ENCODE data around the gene TSPAN4.

TSPAN4 gene

GRCh38 chr11:815675-816432 is 26.8 kb upstream of the TSPAN4 start:
- Mint-ChIP-seq H3K9me3 (no peaks in the 10 kb centered on the region), H3K4me3 (no peak overlapping the region), H3K27ac (no peak overlapping the region), H3K36me3 (peaks cover 58% of the 10 kb centered on the region), H3K4me1 (peaks cover 29% of the 10 kb centered on the region)
- ATAC-seq, result no peak
- DNase-seq (ENCODE audit: low spot score in 2 of 2), result no peak

GRCh38 chr11:816433-816779 is 26.2 kb upstream of the TSPAN4 start:
- H3K4me1 Mint-ChIP-seq, result peaks cover 28% of the 10 kb centered on the region
- H3K27ac Mint-ChIP-seq, result no peak overlapping the region
- peaks cover 57% of the 10 kb centered on the region for H3K36me3 Mint-ChIP-seq
- H3K9me3 Mint-ChIP-seq, result no peaks in the 10 kb centered on the region
- H3K4me3 Mint-ChIP-seq, result no peak overlapping the region
- DNase-seq (ENCODE audit: low spot score in 2 of 2) (no peak), ATAC-seq (no peak)

GRCh38 chr11:818396-819128 is 24.1 kb upstream of the TSPAN4 start, which contains the start of gene PNPLA2:
TSS of gene PNPLA2 (plus strand) at chr11:818914. CDS start at chr11:819719, 805 bp downstream.
- Mint-ChIP-seq H3K4me3 (peak within 1 kb of the TSS; percentile 76), H3K9me3 (no peaks in the 10 kb centered on the region), H3K36me3 (peaks cover 51% of the 10 kb centered on the region), H3K4me1 (peaks cover 13% of the 10 kb centered on the region), H3K27ac (peak within 1 kb of the TSS; percentile 83)
- no peak for DNase-seq (ENCODE audit: low spot score in 2 of 2)
- no peak for ATAC-seq

DNA sequence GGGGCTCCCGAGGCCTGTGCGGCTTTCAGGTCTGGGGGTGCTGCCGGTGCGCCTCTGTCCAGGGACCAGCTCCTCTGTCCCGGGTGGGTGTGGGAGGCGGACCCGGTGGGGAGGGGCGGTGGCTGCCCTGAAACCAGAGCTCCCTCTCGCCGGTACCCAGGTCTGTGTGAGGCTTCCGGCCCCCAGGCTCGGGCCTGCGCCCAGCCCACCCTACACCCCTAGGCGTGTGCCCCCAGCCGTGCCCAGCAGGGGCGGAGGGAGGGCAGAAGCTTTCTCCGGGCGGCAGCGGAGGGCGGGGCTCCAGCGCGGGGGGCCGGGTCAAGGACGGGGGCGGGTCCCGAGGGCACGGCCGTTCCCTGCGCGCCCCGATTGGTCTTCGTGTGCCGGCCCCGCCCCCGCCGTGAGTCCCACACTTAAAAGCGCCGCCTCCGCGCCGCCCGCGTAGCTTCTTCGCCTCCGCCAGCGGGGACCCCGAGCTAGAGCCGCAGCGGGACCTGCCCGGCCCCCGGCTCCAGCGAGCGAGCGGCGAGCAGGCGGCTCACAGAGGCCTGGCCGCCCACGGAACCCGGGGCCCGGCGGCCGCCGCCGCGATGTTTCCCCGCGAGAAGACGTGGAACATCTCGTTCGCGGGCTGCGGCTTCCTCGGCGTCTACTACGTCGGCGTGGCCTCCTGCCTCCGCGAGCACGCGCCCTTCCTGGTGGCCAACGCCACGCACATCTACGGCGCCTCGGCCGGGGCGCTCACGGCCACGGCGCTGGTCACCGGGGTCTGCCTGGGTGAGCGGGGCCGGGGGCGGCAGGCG is 23.3 kb upstream of the TSPAN4 start:
- Mint-ChIP-seq H3K4me1 (peaks cover 13% of the 10 kb centered on the region), H3K9me3 (no peaks in the 10 kb centered on the region), H3K27ac (peak overlapping the region; percentile 83), H3K4me3 (peak overlapping the region; percentile 76), H3K36me3 (peaks cover 44% of the 10 kb centered on the region)
- ATAC-seq (peak; percentile 81), DNase-seq (ENCODE audit: low spot score in 2 of 2) (peak; percentile 94 to 95)

DNA sequence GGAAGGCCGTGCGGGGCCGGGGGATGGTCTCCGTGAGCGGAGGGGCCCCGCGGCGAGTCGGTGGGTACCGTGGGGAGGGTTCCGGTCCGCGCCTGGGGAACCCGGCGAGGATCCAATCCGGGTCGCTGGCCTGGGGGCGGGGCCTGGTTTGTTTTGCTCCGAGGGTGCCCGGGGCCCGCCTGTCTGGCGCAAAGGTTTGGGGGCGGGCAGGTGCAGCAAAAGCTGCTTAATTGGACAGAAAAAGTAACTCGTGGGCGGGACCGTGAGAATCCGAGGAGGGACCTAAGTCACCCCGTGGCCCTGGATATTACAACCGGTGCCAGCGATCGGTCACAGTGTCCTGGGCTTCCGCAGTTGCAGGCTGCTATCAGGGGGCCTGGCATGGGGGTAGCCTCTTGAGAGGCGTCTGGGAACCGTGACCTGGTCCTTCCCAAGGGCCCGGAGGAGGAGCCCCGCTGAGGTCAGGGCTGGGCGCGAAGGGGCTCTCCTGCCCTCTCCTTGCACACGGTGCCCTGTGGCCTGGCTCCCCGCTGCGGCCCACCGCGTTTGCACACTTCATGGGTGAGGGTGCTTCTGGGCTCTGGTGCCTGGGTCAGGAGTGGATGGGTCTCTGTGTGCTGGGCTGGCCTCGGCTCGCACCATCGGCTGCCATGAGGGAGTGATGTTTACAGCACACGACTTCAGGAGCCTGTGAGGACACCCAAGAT is 22.6 kb upstream of the TSPAN4 start:
- Mint-ChIP-seq H3K27ac (peak overlapping the region; percentile 83), H3K4me1 (peaks cover 15% of the 10 kb centered on the region), H3K4me3 (peak overlapping the region; percentile 76), H3K36me3 (peaks cover 44% of the 10 kb centered on the region), H3K9me3 (no peaks in the 10 kb centered on the region)
- peak; percentile 81 for ATAC-seq
- DNase-seq (ENCODE audit: low spot score in 2 of 2), result peak; percentile 76 to 94

GRCh38 chr11:820655-821511 is 21.8 kb upstream of the TSPAN4 start:
- peaks cover 43% of the 10 kb centered on the region for H3K36me3 Mint-ChIP-seq
- ATAC-seq, result no peak
- H3K4me1 Mint-ChIP-seq, result peaks cover 17% of the 10 kb centered on the region
- DNase-seq (ENCODE audit: low spot score in 2 of 2), result no peak
- peak overlapping the region; percentile 83 for H3K27ac Mint-ChIP-seq
- no peaks in the 10 kb centered on the region for H3K9me3 Mint-ChIP-seq
- H3K4me3 Mint-ChIP-seq, result peak overlapping the region; percentile 76

- Mint-ChIP-seq H3K9me3 (no peaks in the 10 kb centered on the region), H3K36me3 (peaks cover 43% of the 10 kb centered on the region), H3K4me1 (peaks cover 17% of the 10 kb centered on the region), H3K4me3 (peak overlapping the region; percentile 76), H3K27ac (peak overlapping the region; percentile 17)
- no peak for DNase-seq (ENCODE audit: low spot score in 2 of 2)
- no peak for ATAC-seq
Observed at GRCh38 chr11:821512-822371, 20.9 kb upstream of the TSPAN4 start.

GRCh38 chr11:823441-824291 is 19.0 kb upstream of the TSPAN4 start:
- no peak for ATAC-seq
- H3K9me3 Mint-ChIP-seq, result no peaks in the 10 kb centered on the region
- H3K36me3 Mint-ChIP-seq, result peaks cover 43% of the 10 kb centered on the region
- H3K4me3 Mint-ChIP-seq, result no peak overlapping the region
- DNase-seq (ENCODE audit: low spot score in 2 of 2), result no peak
- no peak overlapping the region for H3K27ac Mint-ChIP-seq
- peaks cover 25% of the 10 kb centered on the region for H3K4me1 Mint-ChIP-seq

GRCh38 chr11:824292-824880 is 18.3 kb upstream of the TSPAN4 start:
- H3K4me3 Mint-ChIP-seq, result no peak overlapping the region
- peaks cover 23% of the 10 kb centered on the region for H3K4me1 Mint-ChIP-seq
- H3K9me3 Mint-ChIP-seq, result no peaks in the 10 kb centered on the region
- H3K27ac Mint-ChIP-seq, result no peak overlapping the region
- DNase-seq (ENCODE audit: low spot score in 2 of 2) (no peak), ATAC-seq (no peak)
- peaks cover 43% of the 10 kb centered on the region for H3K36me3 Mint-ChIP-seq

GRCh38 chr11:824942-825341 is 17.7 kb upstream of the TSPAN4 start:
- H3K36me3 Mint-ChIP-seq, result peaks cover 40% of the 10 kb centered on the region
- H3K4me1 Mint-ChIP-seq, result peaks cover 23% of the 10 kb centered on the region
- H3K4me3 Mint-ChIP-seq, result no peak overlapping the region
- no peak for ATAC-seq
- no peaks in the 10 kb centered on the region for H3K9me3 Mint-ChIP-seq
- no peak overlapping the region for H3K27ac Mint-ChIP-seq
- no peak for DNase-seq (ENCODE audit: low spot score in 2 of 2)

DNA sequence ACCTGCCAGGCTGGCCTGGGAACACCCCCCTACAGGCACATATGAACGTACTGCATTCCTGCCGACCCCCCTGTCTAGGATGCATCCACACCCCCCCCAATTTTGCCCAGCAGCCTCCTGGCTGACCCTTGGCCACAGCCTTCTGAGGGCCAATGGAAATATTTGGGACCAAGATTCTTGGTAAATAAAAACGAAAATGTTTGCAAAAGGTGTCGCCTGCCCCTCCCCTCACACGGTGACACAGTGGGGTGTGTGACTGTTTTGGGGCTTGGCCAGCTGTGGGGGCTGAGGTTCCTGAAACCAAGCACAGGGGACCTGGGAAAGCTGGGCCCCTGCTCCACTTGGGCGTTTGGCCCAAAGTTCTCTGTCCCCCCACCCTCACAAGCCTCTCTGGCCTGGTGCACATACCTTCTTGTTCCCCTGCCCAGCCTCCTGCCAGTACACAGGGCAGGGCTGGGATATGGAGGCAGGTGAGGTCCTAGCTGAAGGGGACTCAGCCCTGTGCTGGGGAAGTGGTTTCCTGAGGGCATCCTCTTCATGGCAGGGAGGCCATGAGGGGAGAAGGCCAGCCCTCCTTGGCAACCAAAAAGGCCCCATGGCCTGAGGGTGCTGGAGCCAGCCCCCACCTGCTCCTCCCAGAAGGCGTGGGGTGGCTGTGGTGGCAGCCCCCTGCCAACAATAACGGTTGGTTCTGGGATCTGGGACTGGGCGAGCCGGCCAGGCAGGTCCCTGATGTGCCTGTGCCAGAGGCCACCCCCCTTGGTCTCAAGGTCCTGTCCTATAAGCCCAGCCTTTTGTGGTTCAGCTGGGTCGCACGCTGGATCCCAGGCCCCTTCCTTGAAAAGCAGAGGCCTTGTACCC is 17.1 kb upstream of the TSPAN4 start:
- ATAC-seq (no peak), DNase-seq (ENCODE audit: low spot score in 2 of 2) (no peak)
- no peak overlapping the region for H3K4me3 Mint-ChIP-seq
- H3K4me1 Mint-ChIP-seq, result peaks cover 23% of the 10 kb centered on the region
- no peaks in the 10 kb centered on the region for H3K9me3 Mint-ChIP-seq
- H3K27ac Mint-ChIP-seq, result no peak overlapping the region
- H3K36me3 Mint-ChIP-seq, result peaks cover 36% of the 10 kb centered on the region

DNA sequence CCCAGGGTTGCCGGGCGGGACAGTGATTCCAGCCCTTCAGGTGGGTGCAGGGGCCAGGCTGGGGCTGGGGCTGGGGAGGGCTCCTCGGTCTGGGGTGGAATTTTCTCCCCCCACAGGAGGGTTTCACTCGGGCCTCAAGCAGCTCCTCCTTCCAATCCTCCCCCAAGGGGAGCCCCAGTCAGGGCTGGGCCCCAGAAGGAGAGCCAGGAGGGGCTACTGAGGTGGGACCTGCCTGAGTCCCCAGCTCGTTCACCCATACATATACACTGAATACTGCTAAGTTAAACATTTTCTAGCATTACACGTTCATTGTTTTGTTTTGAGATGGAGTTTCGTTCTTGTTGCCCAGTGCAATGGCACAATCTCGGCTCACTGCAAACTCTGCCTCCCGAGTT is 16.4 kb upstream of the TSPAN4 start:
- Mint-ChIP-seq H3K9me3 (no peaks in the 10 kb centered on the region), H3K4me3 (peak overlapping the region; percentile 70), H3K4me1 (peaks cover 16% of the 10 kb centered on the region), H3K27ac (no peak overlapping the region), H3K36me3 (peaks cover 30% of the 10 kb centered on the region)
- ATAC-seq, result no peak
- DNase-seq (ENCODE audit: low spot score in 2 of 2), result no peak

Measured in stimulated activated effector memory CD8-positive, alpha-beta T cell treated with anti-CD3 and anti-CD28 coated beads, Interleukin-12 subunit alpha, Interleukin-12 subunit beta, amount 100 ng/mL, for 72 hours (primary cell).